Activated CD4-positive, CD25-positive, alpha-beta regulatory T cell (primary cell): ENCODE data around the gene RDH13.
A peak's percentile ranks its signal among the peaks of the same experiment; 100 is the strongest.
"Not testable (repeated sequence)": the region's sequence is repeated elsewhere in the genome, so short reads cannot be mapped to it uniquely, and the experiment has no call there.

ENCODE experiments used
- DNase-seq, 4 experiments: peaks; one replicate each; lab custom pipeline; 2025; lab: John Stamatoyannopoulos, UW

Gene RDH13

GRCh38 chr19:55062735-55063491 is at the start of gene RDH13:
TSS of gene RDH13 (minus strand) at chr19:55063148. CDS start at chr19:55063032, 116 bp downstream.
- peak; percentile 96 to 99 (median 98) for DNase-seq

- no peak for DNase-seq
These were observed 49.4 kb upstream of the RDH13 start for GRCh38 chr19:55112246-55112776.

- DNase-seq: no peak
These were observed 48.4 kb upstream of the RDH13 start for GRCh38 chr19:55111238-55111831.

GRCh38 chr19:55109527-55110291 is 46.8 kb upstream of the RDH13 start:
- no peak for DNase-seq

GRCh38 chr19:55107252-55107651 is 44.3 kb upstream of the RDH13 start:
- not testable (repeated sequence) for DNase-seq

- DNase-seq: no peak
These were observed 43.6 kb upstream of the RDH13 start for GRCh38 chr19:55106591-55106990.

- DNase-seq: no peak
These were observed 42.3 kb upstream of the RDH13 start for GRCh38 chr19:55105237-55105636.

GRCh38 chr19:55103190-55103589 is 40.2 kb upstream of the RDH13 start:
- no peak for DNase-seq

- no peak for DNase-seq
These were observed 38.3 kb upstream of the RDH13 start for GRCh38 chr19:55101261-55101660.

- no peak for DNase-seq
These were observed 36.9 kb upstream of the RDH13 start for GRCh38 chr19:55099557-55100506.

GRCh38 chr19:55098716-55099556 is 36.0 kb upstream of the RDH13 start:
- DNase-seq: no peak

- DNase-seq: no peak
These were observed 35.1 kb upstream of the RDH13 start for GRCh38 chr19:55097864-55098715.

GRCh38 chr19:55096061-55096701 is 33.2 kb upstream of the RDH13 start:
- no peak for DNase-seq

- no peak for DNase-seq
These were observed 32.5 kb upstream of the RDH13 start for GRCh38 chr19:55095260-55096060.

- no peak for DNase-seq
These were observed 31.7 kb upstream of the RDH13 start for GRCh38 chr19:55094456-55095259.

- DNase-seq: no peak
These were observed 29.7 kb upstream of the RDH13 start for GRCh38 chr19:55092423-55093318.
